ENCODE measurements around the gene OR8B12.

Gene OR8B12

GRCh38 chr11:124551189-124551588 is 7.7 kb upstream of the OR8B12 start:
- H3K4me3 ChIP-seq (ENCODE audit: low read depth, low read length): no peak overlapping the region
- no peak for TF ChIP-seq CTCF (IDR thresholded peaks at IDR 0.05; ENCODE audit: low read depth, low read length)

- H3K4me3 ChIP-seq (ENCODE audit: low read depth, low read length): no peak overlapping the region
- no peak for TF ChIP-seq CTCF (IDR thresholded peaks at IDR 0.05; ENCODE audit: low read depth, low read length)
Measured at GRCh38 chr11:124543145-124543544, 309 bp downstream of the OR8B12 start.

GRCh38 chr11:124541204-124541603 is 2.2 kb downstream of the OR8B12 start:
- H3K4me3 ChIP-seq (ENCODE audit: low read depth, low read length): no peak overlapping the region
- TF ChIP-seq CTCF (IDR thresholded peaks at IDR 0.05; ENCODE audit: low read depth, low read length): no peak

- H3K4me3 ChIP-seq (ENCODE audit: low read depth, low read length): no peak overlapping the region
- TF ChIP-seq CTCF (IDR thresholded peaks at IDR 0.05; ENCODE audit: low read depth, low read length): no peak
Measured at GRCh38 chr11:124538019-124538418, 5.4 kb downstream of the OR8B12 start.

GRCh38 chr11:124536520-124536919 is 6.9 kb downstream of the OR8B12 start:
- no peak for TF ChIP-seq CTCF (IDR thresholded peaks at IDR 0.05; ENCODE audit: low read depth, low read length)

GRCh38 chr11:124535552-124536232 is 7.8 kb downstream of the OR8B12 start:
- no peak overlapping the region for H3K4me3 ChIP-seq (ENCODE audit: low read depth, low read length)
- no peak for TF ChIP-seq CTCF (IDR thresholded peaks at IDR 0.05; ENCODE audit: low read depth, low read length)

More at GRCh38 chr11:124536520-124536919, 6.9 kb downstream of the OR8B12 start:
- no peak overlapping the region for H3K4me3 ChIP-seq (ENCODE audit: low read depth, low read length)

- no peak overlapping the region for H3K4me3 ChIP-seq (ENCODE audit: low read depth, low read length)
- no peak for TF ChIP-seq CTCF (IDR thresholded peaks at IDR 0.05; ENCODE audit: low read depth, low read length)
Measured at GRCh38 chr11:124534051-124534450, 9.4 kb downstream of the OR8B12 start.
